ENCODE measurements around the gene DNAJB1. TPM values are rescaled to one million over a fixed set of nuclear protein-coding genes. Genes with fewer than 3 reads are reported as not detected.

The DNAJB1 gene
- total and polyA plus RNA-seq, 2 of the 13 experiments (the other 11 are each of a cell fraction or from before 2014, with no cell fraction given), result 87.5 to 97.3 TPM

- peak overlapping the region; percentile 88 for H3K4me2 ChIP-seq (ENCODE audit: low read depth, low read length)
- H3K36me3 ChIP-seq (replicated peaks in 1 of 2; ENCODE audit: control insufficient read depth in 1 of 2, insufficient read depth in 2 of 2, low read length in 2 of 2), result peaks cover 2 to 6% of the 10 kb centered on the region in 2 experiments; a peak in 3 of 5 replicates
- POLR2A ChIA-PET, result interaction anchor here (0.5 to 3.6 kb wide), 4 partner anchors 10 to 401 kb away, joined by 4 to 39 read pairs (median 4); partner anchors contain the start of gene DNAJB1
- no TSS peak for BruUV-seq (replicated peaks)
- peak overlapping the region; percentile 82 for H3K27ac ChIP-seq (ENCODE audit: extremely low read length, insufficient read depth, low read length)
- H3K9me3 ChIP-seq (ENCODE audit: low read length), result no peaks in the 10 kb centered on the region
- peaks cover 43% of the 10 kb centered on the region for H3K79me2 ChIP-seq (ENCODE audit: insufficient read depth, low read length)
- CTCF ChIA-PET (ENCODE audit: low intra/inter-chr PET ratio, low total read pairs), result no interaction called here
- H3K9ac ChIP-seq (ENCODE audit: insufficient read depth, low read depth, low read length), result peak overlapping the region; percentile 85
- whole genome bisulfite sequencing (ENCODE audit: low lambda C conversion rate), result 0% methylated on average over 3 of the region's 18 CpGs
- no peak overlapping the region for H2AFZ ChIP-seq (ENCODE audit: low read length)
- intact Hi-C loops (cut with micrococcal nuclease; ENCODE audit: unreplicated experiment) (no loop called here), in situ Hi-C loops (cut with HindIII; ENCODE audit: extremely low pct_ligation_motif_present, low pct_unique_long_range_greater_than_20kb) (no loop called here)
- no peaks in the 10 kb centered on the region; a peak in 1 of 5 replicates for H3K27me3 ChIP-seq (ENCODE audit: control insufficient read depth in 1 of 2, insufficient read depth in 2 of 2, low read length in 2 of 2)
- H4K20me1 ChIP-seq (ENCODE audit: insufficient read depth, low read length), result no peaks in the 10 kb centered on the region
- ATAC-seq, result peak; percentile 10
- peaks cover 33% of the 10 kb centered on the region for H3K4me1 ChIP-seq (ENCODE audit: insufficient read depth, low read length)
- H3K4me3 ChIP-seq (replicated peaks in 1 of 3; ENCODE audit: insufficient read depth in 1 of 3, low read depth in 2 of 3, low read length in 3 of 3), result peak overlapping the region; percentile 78 to 89 (median 85)
- no peak for DNase-seq (ENCODE audit: low spot score)
- FAIRE-seq, result no peak
- TF ChIP-seq ZNF574 (CRISPR knock-in tag; IDR thresholded peaks at IDR 0.05) (no peak; the same call in 1 of the 2 replicates), ZBTB40 (IDR thresholded peaks at IDR 0.05) (no peak), ZBTB40 (CRISPR knock-in tag; IDR thresholded peaks at IDR 0.05) (no peak), STAG1 (CRISPR knock-in tag; IDR thresholded peaks at IDR 0.05) (no peak), ATF3 (CRISPR knock-in tag; IDR thresholded peaks at IDR 0.05) (no peak), SRY (CRISPR knock-in tag; IDR thresholded peaks at IDR 0.05) (no peak), ZNF460 (CRISPR knock-in tag; IDR thresholded peaks at IDR 0.05; ENCODE audit: borderline replicate concordance) (no peak), ZMYM2 (CRISPR knock-in tag; IDR thresholded peaks at IDR 0.05) (0 out of 2 replicates have a peak, but pooled peaks have one; percentile 0), CENPX (CRISPR knock-in tag; IDR thresholded peaks at IDR 0.05) (no peak), PREB (CRISPR knock-in tag; IDR thresholded peaks at IDR 0.05) (no peak)
Measured at GRCh38 chr19:14530005-14530348, 11.8 kb upstream of the DNAJB1 start.
